ENCODE measurements around the gene CAPZA1.

Gene CAPZA1

DNA sequence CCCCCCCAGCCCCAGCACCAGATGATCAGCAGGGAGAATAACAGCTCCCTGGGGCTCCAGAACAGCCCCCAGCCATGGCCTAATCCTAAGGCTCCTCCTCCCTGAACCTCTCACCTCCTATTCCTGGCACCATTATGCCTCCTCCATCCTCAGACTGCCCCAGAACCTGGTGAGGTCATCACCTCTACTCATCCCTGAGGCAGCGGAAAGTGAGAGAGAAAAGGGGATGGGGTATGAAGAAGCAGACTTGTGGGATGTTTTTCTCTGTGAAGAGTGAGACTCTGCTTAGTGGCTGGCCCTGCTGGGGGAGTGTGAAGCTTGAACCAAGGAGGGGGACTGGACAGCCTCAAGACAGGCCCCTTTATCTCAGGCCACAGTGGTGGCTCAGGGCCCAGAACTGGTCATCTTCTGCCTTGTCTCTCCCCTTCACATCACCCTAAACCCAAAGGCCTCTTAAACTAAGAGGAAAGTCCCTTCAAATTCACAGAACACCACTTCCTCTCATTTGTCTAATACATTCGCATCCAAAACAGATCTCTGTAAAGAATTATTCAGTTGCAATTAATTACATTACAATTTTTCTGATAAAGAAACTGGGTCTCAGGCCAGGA, 97.7 kb downstream of the CAPZA1 start:
- no peak for DNase-seq

GRCh38 chr1:112718691-112719418, 99.2 kb downstream of the CAPZA1 start:
- peak; percentile 79 for DNase-seq

GRCh38 chr1:112719706-112720105, 100.1 kb downstream of the CAPZA1 start:
- DNase-seq, result no peak

GRCh38 chr1:112720800-112721199, 101.2 kb downstream of the CAPZA1 start:
- DNase-seq, result no peak
